Mesenchymal stem cell (in vitro differentiated cells and primary cell): ENCODE measurements around the gene MUC2.

Experiments used
- DNase-seq: peaks from one replicate; pipeline ENCODE4 v3.0.0-alpha.2; 2013
- H2AFZ ChIP-seq: one replicate; pipeline ENCODE4 v1.6.1; 2013; ENCODE audit warnings: low read depth, mild to moderate bottlenecking, control low read depth, inconsistent platforms, low read length, moderate library complexity
- H2AK5ac ChIP-seq: 2 replicates; pipeline ENCODE4 v1.6.1; 2013; ENCODE audit warnings: low read length, moderate library complexity, mild to moderate bottlenecking, inconsistent platforms; ENCODE audit not compliant: severe bottlenecking
- H2BK120ac ChIP-seq: one replicate; pipeline ENCODE4 v1.6.1; 2013; ENCODE audit warnings: low read depth, mild to moderate bottlenecking, inconsistent platforms, low read length, moderate library complexity
- H2BK12ac ChIP-seq, 2 experiments: one replicate each; pipeline ENCODE4 v1.6.1; 2013; ENCODE audit warnings: inconsistent platforms in 2 of 2, low read length in 2 of 2, mild to moderate bottlenecking in 2 of 2, moderate library complexity in 2 of 2, control low read depth in 1 of 2
- H2BK15ac ChIP-seq: one replicate; pipeline ENCODE4 v1.6.1; 2013; ENCODE audit warnings: mild to moderate bottlenecking, low read depth, inconsistent platforms; ENCODE audit not compliant: poor library complexity, severe bottlenecking
- H2BK5ac ChIP-seq: 2 replicates; pipeline ENCODE4 v1.6.1; 2013; ENCODE audit warnings: low read depth, mild to moderate bottlenecking, low read length, control low read depth, inconsistent platforms; ENCODE audit not compliant: poor library complexity, severe bottlenecking
- H3K14ac ChIP-seq, 2 experiments: one replicate each; pipeline ENCODE4 v1.6.1; 2013; ENCODE audit warnings: inconsistent platforms in 2 of 2, low read length in 2 of 2, control low read depth in 1 of 2, mild to moderate bottlenecking in 1 of 2, moderate library complexity in 1 of 2
- H3K18ac ChIP-seq, 2 experiments: one replicate each; pipeline ENCODE4 v1.6.1; 2013; ENCODE audit warnings: inconsistent platforms in 2 of 2, low read length in 2 of 2, control low read depth in 1 of 2, low read depth in 1 of 2, mild to moderate bottlenecking in 1 of 2
- H3K23ac ChIP-seq, 2 experiments: one replicate each; pipeline ENCODE4 v1.6.1; 2013; ENCODE audit warnings: inconsistent platforms in 2 of 2, low read length in 2 of 2, mild to moderate bottlenecking in 2 of 2, moderate library complexity in 2 of 2, control low read depth in 1 of 2
- H3K27ac ChIP-seq: 2 replicates; pipeline ENCODE4 v1.5.1; 2013; ENCODE audit warnings: mild to moderate bottlenecking, moderate library complexity, low read length, control low read depth, inconsistent platforms; ENCODE audit not compliant: poor library complexity, severe bottlenecking
- H3K27me3 ChIP-seq, 2 experiments: 2 replicates each; pipeline versions ENCODE4 v1.6.1 to v1.7.0; 2013; ENCODE audit warnings: low read length in 2 of 2, mild to moderate bottlenecking in 2 of 2, moderate library complexity in 2 of 2, control low read depth in 1 of 2, inconsistent platforms in 1 of 2; ENCODE audit not compliant: control insufficient read depth in 1 of 2, insufficient read depth in 1 of 2
- H3K36me3 ChIP-seq, 2 experiments: 2 replicates each; pipeline versions ENCODE4 v1.6.1 to v1.7.0; 2013; ENCODE audit warnings: low read length in 2 of 2, control low read depth in 1 of 2, inconsistent platforms in 1 of 2, low read depth in 1 of 2, mild to moderate bottlenecking in 1 of 2; ENCODE audit not compliant: insufficient read depth in 2 of 2, control insufficient read depth in 1 of 2
- H3K4ac ChIP-seq, 2 experiments: one replicate each; pipeline ENCODE4 v1.6.1; 2013; ENCODE audit warnings: inconsistent platforms in 2 of 2, low read length in 2 of 2, mild to moderate bottlenecking in 2 of 2, moderate library complexity in 2 of 2, control low read depth in 1 of 2, low read depth in 1 of 2
- H3K4me1 ChIP-seq: 2 replicates; pipeline ENCODE4 v1.6.1; 2013; ENCODE audit warnings: low read depth, low read length, control low read depth; ENCODE audit not compliant: control insufficient read depth, insufficient read depth
- H3K4me2 ChIP-seq: 2 replicates; pipeline ENCODE4 v1.6.1; 2013; ENCODE audit warnings: low read length, mild to moderate bottlenecking, inconsistent platforms; ENCODE audit not compliant: poor library complexity, severe bottlenecking
- H3K4me3 ChIP-seq, 2 experiments: 2 replicates each; pipeline versions ENCODE4 v1.5.1 to v1.7.0; 2013; ENCODE audit warnings: low read length in 2 of 2, mild to moderate bottlenecking in 2 of 2, control low read depth in 1 of 2, low read depth in 1 of 2; ENCODE audit not compliant: insufficient read depth in 1 of 2
- H3K79me1 ChIP-seq: replicated peaks from 2 replicates; pipeline ENCODE4 v1.6.1; 2013; ENCODE audit warnings: mild to moderate bottlenecking, control low read depth, low read length, inconsistent platforms; ENCODE audit not compliant: poor library complexity, severe bottlenecking
- H3K9ac ChIP-seq: 2 replicates; pipeline ENCODE4 v1.7.0; 2013; ENCODE audit warnings: mild to moderate bottlenecking, low read length, moderate library complexity
- H3K9me3 ChIP-seq: 2 replicates; pipeline ENCODE4 v1.7.0; 2013; ENCODE audit warnings: mild to moderate bottlenecking, low read length; ENCODE audit not compliant: control insufficient read depth
- H4K8ac ChIP-seq: one replicate; pipeline ENCODE4 v1.6.1; 2013; ENCODE audit warnings: inconsistent platforms, mild to moderate bottlenecking, low read length, moderate library complexity
- H4K91ac ChIP-seq: one replicate; pipeline ENCODE4 v1.6.1; 2013; ENCODE audit warnings: mild to moderate bottlenecking, low read length, inconsistent platforms
- WGBS: methylation state at CpG from one replicate; pipeline ENCODE4 v1.1.7; 2013; ENCODE audit warnings: mixed read lengths; 5-methylcytosine and 5-hydroxymethylcytosine counted together

MUC2 gene

DNA sequence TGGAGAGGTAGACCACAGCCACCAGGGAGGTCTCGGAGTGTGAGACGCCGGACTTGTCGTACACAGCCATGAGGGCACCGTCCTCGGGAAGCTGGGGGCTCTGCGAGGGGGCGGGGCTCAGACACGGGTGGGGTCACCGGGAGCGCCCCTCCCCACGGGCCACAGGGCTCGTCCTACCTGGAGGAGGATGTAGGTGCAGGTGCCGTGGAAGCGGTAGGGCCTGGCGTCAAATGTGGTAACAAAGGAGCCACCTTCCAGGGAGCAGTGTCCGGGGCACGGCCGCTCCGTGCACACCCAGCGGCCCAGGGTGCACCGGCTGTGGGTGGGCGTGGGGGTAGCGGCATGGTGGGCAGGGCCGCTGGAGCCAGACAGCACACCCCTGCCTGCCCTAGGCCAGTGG lies 45.6 kb upstream of the MUC2 start:
- H3K79me1 ChIP-seq = no peaks in the 10 kb centered on the region
- H3K27me3 ChIP-seq = peaks cover 0 to 33% of the 10 kb centered on the region in 2 experiments
- H2BK15ac ChIP-seq = no peak overlapping the region
- no peak overlapping the region for H3K18ac ChIP-seq
- H2AFZ ChIP-seq = no peak overlapping the region
- WGBS = 83% methylated on average over 24 of the region's 25 CpGs
- no peak overlapping the region for H3K4me2 ChIP-seq
- no peak overlapping the region for H2BK120ac ChIP-seq
- no peak overlapping the region for H4K8ac ChIP-seq
- H3K4ac ChIP-seq = no peak overlapping the region
- no peak overlapping the region for H2AK5ac ChIP-seq
- H3K4me3 ChIP-seq = no peak overlapping the region
- no peak overlapping the region for H2BK12ac ChIP-seq
- H3K23ac ChIP-seq = no peak overlapping the region
- H3K27ac ChIP-seq = no peak overlapping the region
- no peaks in the 10 kb centered on the region for H3K9me3 ChIP-seq
- peaks cover 13% of the 10 kb centered on the region for H3K4me1 ChIP-seq
- H3K9ac ChIP-seq = no peak overlapping the region
- H3K36me3 ChIP-seq = peaks cover 0 to 28% of the 10 kb centered on the region in 2 experiments
- no peak overlapping the region for H4K91ac ChIP-seq
- H2BK5ac ChIP-seq = no peak overlapping the region
- DNase-seq = no peak
- no peak overlapping the region for H3K14ac ChIP-seq

DNA sequence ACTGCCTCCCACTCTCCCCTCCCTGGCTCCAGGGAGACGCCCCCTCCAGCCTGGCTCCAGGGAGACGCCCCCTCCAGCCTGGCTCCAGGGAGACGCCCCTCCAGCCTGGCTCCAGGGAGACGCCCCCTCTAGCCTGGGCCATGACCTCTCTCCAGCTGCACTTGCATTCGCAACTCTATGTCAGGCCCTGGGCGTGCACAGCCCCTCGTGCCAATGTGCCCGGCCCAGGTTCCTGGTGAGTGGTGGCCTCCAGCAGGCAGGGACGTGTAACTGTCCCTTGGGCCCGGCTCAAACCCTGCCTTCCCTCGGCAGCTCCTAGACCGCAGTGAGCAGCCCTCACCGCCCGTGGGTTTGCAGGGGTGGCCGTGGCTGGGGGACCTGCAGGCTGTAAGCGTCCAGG lies 45.0 kb upstream of the MUC2 start:
- Histone ChIP-seq H3K4me1 (peaks cover 13% of the 10 kb centered on the region), H3K14ac (no peak overlapping the region), H2BK12ac (no peak overlapping the region), H3K4me2 (no peak overlapping the region), H3K79me1 (no peaks in the 10 kb centered on the region), H4K91ac (no peak overlapping the region), H2BK15ac (no peak overlapping the region), H2AK5ac (no peak overlapping the region), H3K18ac (no peak overlapping the region), H3K27ac (no peak overlapping the region), H2BK120ac (no peak overlapping the region), H2AFZ (no peak overlapping the region), H3K27me3 (peaks cover 0 to 35% of the 10 kb centered on the region in 2 experiments), H4K8ac (no peak overlapping the region), H3K4ac (no peak overlapping the region), H3K36me3 (peaks cover 0 to 22% of the 10 kb centered on the region in 2 experiments), H3K9ac (no peak overlapping the region), H3K23ac (no peak overlapping the region), H3K9me3 (no peaks in the 10 kb centered on the region), H3K4me3 (no peak overlapping the region), H2BK5ac (no peak overlapping the region)
- 79% methylated on average over 16 of the region's 16 CpGs for WGBS
- no peak for DNase-seq

DNA sequence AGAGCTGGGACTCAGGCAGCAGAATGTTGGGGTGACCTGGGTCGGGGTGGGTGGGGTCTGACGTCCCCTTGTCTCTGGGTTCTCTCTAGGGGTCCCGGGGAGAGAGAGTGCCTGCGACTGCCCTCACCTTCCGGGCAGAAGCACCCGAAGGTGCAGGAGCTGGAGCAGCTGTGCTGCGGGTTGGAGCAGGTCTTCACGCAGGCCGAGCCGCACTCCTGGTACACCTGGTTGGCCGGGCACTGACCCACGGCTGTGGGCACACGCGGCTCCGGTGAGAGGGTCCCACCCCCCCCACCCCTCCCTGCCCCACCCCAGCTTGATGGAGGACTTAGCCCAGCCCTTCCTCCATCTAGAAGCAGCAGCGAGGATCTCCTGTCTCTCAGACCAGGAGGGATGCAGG lies 44.6 kb upstream of the MUC2 start:
- H3K4me1 ChIP-seq = peaks cover 10% of the 10 kb centered on the region

GRCh38 chr11:1030556-1030955 lies 44.1 kb upstream of the MUC2 start:
- Histone ChIP-seq H3K27me3 (peaks cover 0 to 35% of the 10 kb centered on the region in 2 experiments), H4K8ac (no peak overlapping the region), H3K4me2 (no peak overlapping the region), H2AFZ (no peak overlapping the region), H3K79me1 (no peaks in the 10 kb centered on the region), H3K27ac (no peak overlapping the region), H3K36me3 (peaks cover 0 to 17% of the 10 kb centered on the region in 2 experiments), H3K4ac (no peak overlapping the region), H3K4me3 (no peak overlapping the region), H2AK5ac (no peak overlapping the region), H3K4me1 (peaks cover 5% of the 10 kb centered on the region), H2BK5ac (no peak overlapping the region), H3K14ac (no peak overlapping the region), H2BK15ac (no peak overlapping the region), H4K91ac (no peak overlapping the region), H3K18ac (no peak overlapping the region), H2BK120ac (no peak overlapping the region), H2BK12ac (no peak overlapping the region), H3K9ac (no peak overlapping the region), H3K9me3 (no peaks in the 10 kb centered on the region), H3K23ac (no peak overlapping the region)
- WGBS = 84% methylated on average over 20 of the region's 20 CpGs
- no peak for DNase-seq

More for the DNA sequence above, 44.6 kb upstream of the MUC2 start:
- Histone ChIP-seq H2BK5ac (no peak overlapping the region), H3K14ac (no peak overlapping the region), H2BK12ac (no peak overlapping the region), H2BK15ac (no peak overlapping the region), H3K4ac (no peak overlapping the region), H3K9me3 (no peaks in the 10 kb centered on the region), H3K18ac (no peak overlapping the region), H2AK5ac (no peak overlapping the region), H3K9ac (no peak overlapping the region), H2AFZ (no peak overlapping the region), H3K23ac (no peak overlapping the region), H3K27me3 (peaks cover 0 to 35% of the 10 kb centered on the region in 2 experiments), H3K27ac (no peak overlapping the region), H3K79me1 (no peaks in the 10 kb centered on the region), H4K8ac (no peak overlapping the region), H3K36me3 (peaks cover 0 to 18% of the 10 kb centered on the region in 2 experiments), H3K4me2 (no peak overlapping the region), H4K91ac (no peak overlapping the region), H3K4me3 (no peak overlapping the region), H2BK120ac (no peak overlapping the region)
- DNase-seq = no peak
- WGBS = 78% methylated on average over 13 of the region's 16 CpGs
